Mucosa of descending colon (tissue), 3 donors: ENCODE data around the gene INS. TPM values are rescaled to one million over a fixed set of nuclear protein-coding genes. Genes with fewer than 3 reads are reported as not detected.

ENCODE experiments used
- ATAC-seq: fragments of 200-7000 bp; cut with Tn5 transposase; one replicate; pipeline ENCODE4 v1.9.1; 2020; ENCODE audit warnings: mild to moderate bottlenecking, moderate library complexity
- DNase-seq, 3 donors: peaks; one replicate each; pipeline ENCODE4 v3.0.0-alpha.2; 2020
- H3K36me3 ChIP-seq: fragments of 200-600 bp; one replicate; pipeline ENCODE4 v1.8.0; 2021; ENCODE audit warnings: low read depth, mild to moderate bottlenecking
- H3K4me1 ChIP-seq: fragments of 200-600 bp; one replicate; pipeline ENCODE4 v1.8.0; 2021; ENCODE audit warnings: low read depth, mild to moderate bottlenecking
- H3K4me3 ChIP-seq: fragments of 200-600 bp; one replicate; pipeline ENCODE4 v1.8.0; 2021; ENCODE audit warnings: mild to moderate bottlenecking
- H3K9me3 ChIP-seq: fragments of 200-600 bp; one replicate; pipeline ENCODE4 v1.8.0; 2021; ENCODE audit warnings: mild to moderate bottlenecking
- CTCF ChIP-seq: fragments of 200-600 bp; IDR thresholded peaks from one replicate; pipeline ENCODE4 v1.8.0; 2022; ENCODE audit warnings: antibody characterized with exemption, mild to moderate bottlenecking
- intact Hi-C, 2 donors: fragments of 100-400 bp; cut with DNase I in 1 of 2; cut with micrococcal nuclease in 1 of 2; formaldehyde crosslinking; loops; one replicate each; pipeline versions ENCODE4 v1.11.0 to v1.11.1; 2022; cut with DNase I, micrococcal nuclease
- total RNA-seq, 3 donors: library from RNA; stranded (reverse); fragmentation: NEBNext Ultra II Directional in 2 of 3; extraction: Animal tissue kit (Norgen Biotek cat#: 25700) in 2 of 3; gene quantifications; one replicate each; pipeline versions ENCODE4 v1.2.1 to v1.2.4, GENCODE V29; 2021 to 2023
- donor health status: DM: no; HTN: no; CAD: no; lungs with moderate emphysema.
- donor health status: DM: no; HTN: no; CAD: no.
- donor health status: DM: no; HTN: yes; CAD: no.

The INS gene
- total RNA-seq, 3 donors from 2014 or later, result not detected

- Histone ChIP-seq H3K4me3 (no peak overlapping the region), H3K4me1 (peaks cover 16% of the 10 kb centered on the region), H3K9me3 (no peaks in the 10 kb centered on the region), H3K36me3 (no peaks in the 10 kb centered on the region)
- no peak for TF ChIP-seq CTCF
- DNase-seq, result no peak
- intact Hi-C loops, result loop anchor here in 1 of 2 donors (10.0 kb wide), 1 partner anchor 87 kb away; no protein-coding TSS in a partner anchor
- ATAC-seq, result no peak
Measured at GRCh38 chr11:2207773-2208621, 47.0 kb upstream of the INS start.

- no peak overlapping the region for H3K4me3 ChIP-seq
- no peaks in the 10 kb centered on the region for H3K36me3 ChIP-seq
- ATAC-seq (no peak), DNase-seq (no peak)
- TF ChIP-seq CTCF, result no peak
- no peaks in the 10 kb centered on the region for H3K9me3 ChIP-seq
- intact Hi-C loops, result loop anchor here in 1 of 2 donors (10.0 kb wide), 1 partner anchor 88 kb away; no protein-coding TSS in a partner anchor
- H3K4me1 ChIP-seq, result peaks cover 20% of the 10 kb centered on the region
Measured at GRCh38 chr11:2207212-2207611, 46.2 kb upstream of the INS start.

GRCh38 chr11:2205981-2206690 is 45.1 kb upstream of the INS start:
- H3K9me3 ChIP-seq, result no peaks in the 10 kb centered on the region
- no peak for ATAC-seq
- no peak for TF ChIP-seq CTCF
- H3K4me1 ChIP-seq, result peaks cover 23% of the 10 kb centered on the region
- no peak for DNase-seq
- no peaks in the 10 kb centered on the region for H3K36me3 ChIP-seq
- no peak overlapping the region for H3K4me3 ChIP-seq
- intact Hi-C loops, result loop anchor here in 1 of 2 donors (10.0 kb wide), 1 partner anchor 89 kb away; no protein-coding TSS in a partner anchor

GRCh38 chr11:2205214-2205720 is 44.3 kb upstream of the INS start:
- Histone ChIP-seq H3K9me3 (no peaks in the 10 kb centered on the region), H3K4me3 (no peak overlapping the region), H3K4me1 (peaks cover 17% of the 10 kb centered on the region), H3K36me3 (no peaks in the 10 kb centered on the region)
- no peak for ATAC-seq
- peak in 1 of 3 donors; percentile 16 for DNase-seq
- TF ChIP-seq CTCF, result no peak
- intact Hi-C loops, result loop anchor here in 1 of 2 donors (10.0 kb wide), 1 partner anchor 90 kb away; no protein-coding TSS in a partner anchor

GRCh38 chr11:2204361-2205213 is 43.6 kb upstream of the INS start:
- TF ChIP-seq CTCF, result no peak
- Histone ChIP-seq H3K4me3 (no peak overlapping the region), H3K9me3 (no peaks in the 10 kb centered on the region), H3K36me3 (no peaks in the 10 kb centered on the region), H3K4me1 (peaks cover 13% of the 10 kb centered on the region)
- DNase-seq (peak in 2 of 3 donors; percentile 27 to 49), ATAC-seq (no peak)
- intact Hi-C loops, result loop anchor here in 1 of 2 donors (10.0 kb wide), 1 partner anchor 90 kb away; no protein-coding TSS in a partner anchor
